ENCODE results near the gene MYO7A. TPM values are rescaled to one million over a fixed set of nuclear protein-coding genes. Genes with fewer than 3 reads are reported as not detected.

The MYO7A gene
- total RNA-seq, 2 donors from 2014 or later, result 10.4 to 12.9 TPM

GRCh38 chr11:77114089-77114463, 14.0 kb upstream of the MYO7A start:
- TF ChIP-seq CTCF (IDR thresholded peaks at IDR 0.05) (no peak), POLR2A (IDR thresholded peaks at IDR 0.05) (no peak)
- 86% methylated on average over 3 to 13 of the region's 13 CpGs for WGBS, 2 donors
- Histone ChIP-seq H3K4me3 (no peak overlapping the region), H3K27ac (no peak overlapping the region), H3K4me1 (no peaks in the 10 kb centered on the region), H3K36me3 (replicated peaks in 1 of 2; ENCODE audit: insufficient read depth in 1 of 2, low read depth in 2 of 2) (no peaks in the 10 kb centered on the region), H3K27me3 (no peaks in the 10 kb centered on the region), H3K9me3 (no peaks in the 10 kb centered on the region)
- ATAC-seq (no peak), DNase-seq (no peak)
- intact Hi-C loops (cut with DNase I), result no loop called here

GRCh38 chr11:77115181-77115611, 12.8 kb upstream of the MYO7A start:
- TF ChIP-seq POLR2A (IDR thresholded peaks at IDR 0.05) (no peak), CTCF (IDR thresholded peaks at IDR 0.05) (no peak)
- H3K27ac ChIP-seq, result no peak overlapping the region
- intact Hi-C loops (cut with DNase I), result no loop called here
- no peaks in the 10 kb centered on the region for H3K27me3 ChIP-seq
- ATAC-seq (no peak), DNase-seq (no peak)
- WGBS, 2 donors, result 94 to 98% methylated on average over 16 of the region's 16 CpGs
- H3K9me3 ChIP-seq, result no peaks in the 10 kb centered on the region
- H3K36me3 ChIP-seq (replicated peaks in 1 of 2; ENCODE audit: insufficient read depth in 1 of 2, low read depth in 2 of 2), result no peaks in the 10 kb centered on the region
- no peak overlapping the region for H3K4me3 ChIP-seq
- no peaks in the 10 kb centered on the region for H3K4me1 ChIP-seq

- 79 to 86% methylated on average over 13 to 15 of the region's 15 CpGs for WGBS, 2 donors
- intact Hi-C loops (cut with DNase I), result no loop called here
- Histone ChIP-seq H3K4me1 (no peaks in the 10 kb centered on the region), H3K9me3 (no peaks in the 10 kb centered on the region), H3K36me3 (replicated peaks in 1 of 2; ENCODE audit: insufficient read depth in 1 of 2, low read depth in 2 of 2) (no peaks in the 10 kb centered on the region), H3K27me3 (no peaks in the 10 kb centered on the region), H3K27ac (no peak overlapping the region), H3K4me3 (no peak overlapping the region)
- ATAC-seq, result no peak
- TF ChIP-seq CTCF (IDR thresholded peaks at IDR 0.05) (no peak), POLR2A (IDR thresholded peaks at IDR 0.05) (no peak)
- no peak for DNase-seq
These were observed 12.1 kb upstream of the MYO7A start for GRCh38 chr11:77115956-77116355.

GRCh38 chr11:77117492-77117891, 10.6 kb upstream of the MYO7A start:
- intact Hi-C loops (cut with DNase I), result no loop called here
- Histone ChIP-seq H3K9me3 (no peaks in the 10 kb centered on the region), H3K4me3 (no peak overlapping the region), H3K27ac (no peak overlapping the region), H3K27me3 (no peaks in the 10 kb centered on the region), H3K36me3 (replicated peaks in 1 of 2; ENCODE audit: insufficient read depth in 1 of 2, low read depth in 2 of 2) (no peaks in the 10 kb centered on the region), H3K4me1 (no peaks in the 10 kb centered on the region)
- DNase-seq (no peak), ATAC-seq (no peak)
- 69 to 82% methylated on average over 6 to 7 of the region's 7 CpGs for WGBS, 2 donors
- TF ChIP-seq CTCF (IDR thresholded peaks at IDR 0.05) (no peak), POLR2A (IDR thresholded peaks at IDR 0.05) (no peak)

GRCh38 chr11:77118086-77118485, 10.0 kb upstream of the MYO7A start:
- 81 to 92% methylated on average over 9 to 17 of the region's 17 CpGs for WGBS, 2 donors
- intact Hi-C loops (cut with DNase I), result no loop called here
- ATAC-seq, result no peak

More at GRCh38 chr11:77118086-77118485, 10.0 kb upstream of the MYO7A start:
- H3K4me1 ChIP-seq, result no peaks in the 10 kb centered on the region
- H3K4me3 ChIP-seq, result no peak overlapping the region
- H3K27ac ChIP-seq, result no peak overlapping the region
- H3K27me3 ChIP-seq, result no peaks in the 10 kb centered on the region
- no peaks in the 10 kb centered on the region for H3K36me3 ChIP-seq (replicated peaks in 1 of 2; ENCODE audit: insufficient read depth in 1 of 2, low read depth in 2 of 2)
- no peak for TF ChIP-seq CTCF (IDR thresholded peaks at IDR 0.05)
- TF ChIP-seq POLR2A (IDR thresholded peaks at IDR 0.05), result no peak
- no peaks in the 10 kb centered on the region for H3K9me3 ChIP-seq
- DNase-seq, result no peak

All from body of pancreas (tissue), 4 donors.